Fibroblast of upper back skin (primary cell): ENCODE results near the gene PFKP.
A peak's percentile ranks its signal among the peaks of the same experiment; 100 is the strongest.
"Not testable (repeated sequence)": the region's sequence is repeated elsewhere in the genome, so short reads cannot be mapped to it uniquely, and the experiment has no call there.

Experiments used
- DNase-seq: peaks from one replicate; pipeline ENCODE4 v3.0.0-alpha.2; 2013

Gene PFKP

GRCh38 chr10:3047596-3047995 lies 19.8 kb upstream of the PFKP start:
- DNase-seq: no peak

GRCh38 chr10:3048119-3049019 lies 19.0 kb upstream of the PFKP start:
- DNase-seq: peak; percentile 49

GRCh38 chr10:3051692-3052091 lies 15.7 kb upstream of the PFKP start:
- DNase-seq: no peak

GRCh38 chr10:3053155-3053554 lies 14.2 kb upstream of the PFKP start:
- DNase-seq: no peak

GRCh38 chr10:3054183-3054850 lies 13.0 kb upstream of the PFKP start:
- peak; percentile 45 for DNase-seq

- no peak for DNase-seq
These were observed 12.5 kb upstream of the PFKP start for GRCh38 chr10:3054851-3055199.

GRCh38 chr10:3056280-3057037 lies 10.9 kb upstream of the PFKP start:
- DNase-seq: no peak

- no peak for DNase-seq
These were observed 9.4 kb upstream of the PFKP start for GRCh38 chr10:3057946-3058345.

GRCh38 chr10:3059974-3060373 lies 7.4 kb upstream of the PFKP start:
- no peak for DNase-seq

GRCh38 chr10:3060481-3060889 lies 6.9 kb upstream of the PFKP start:
- DNase-seq: no peak

- not testable (repeated sequence) for DNase-seq
These were observed 5.9 kb upstream of the PFKP start for GRCh38 chr10:3061323-3061898.

- no peak for DNase-seq
These were observed 4.7 kb upstream of the PFKP start for GRCh38 chr10:3062502-3063186.

GRCh38 chr10:3064423-3064822 lies 2.9 kb upstream of the PFKP start:
- no peak for DNase-seq

- no peak for DNase-seq
These were observed 1.7 kb upstream of the PFKP start for GRCh38 chr10:3065622-3066021.

- no peak for DNase-seq
These were observed 831 bp upstream of the PFKP start for GRCh38 chr10:3066317-3067117.

- no peak for DNase-seq
These were observed 471 bp downstream of the PFKP start for GRCh38 chr10:3067859-3068179.

- peak; percentile 54 for DNase-seq
These were observed 1.0 kb downstream of the PFKP start for GRCh38 chr10:3068201-3068967.

- DNase-seq: no peak
These were observed 1.8 kb downstream of the PFKP start for GRCh38 chr10:3068968-3069737.

- no peak for DNase-seq
These were observed 2.5 kb downstream of the PFKP start for GRCh38 chr10:3069876-3070275.
